GM18507 (cell line): ENCODE results near the gene FAM98C.
A peak's percentile ranks its signal among the peaks of the same experiment; 100 is the strongest.
"Not testable (repeated sequence)": the region's sequence is repeated elsewhere in the genome, so short reads cannot be mapped to it uniquely, and the experiment has no call there.

Experiments
- DNase-seq: peaks from one replicate; pipeline ENCODE4 v3.0.0; 2011; ENCODE audit warnings: low read depth; ENCODE audit not compliant: insufficient read length; ENCODE audit errors: extremely low spot score
- FAIRE-seq: peaks from 2 replicates; lab custom pipeline; 2011; peaks lifted over from hg19 to GRCh38; lab: Jason Lieb, UNC

The FAM98C gene

DNA sequence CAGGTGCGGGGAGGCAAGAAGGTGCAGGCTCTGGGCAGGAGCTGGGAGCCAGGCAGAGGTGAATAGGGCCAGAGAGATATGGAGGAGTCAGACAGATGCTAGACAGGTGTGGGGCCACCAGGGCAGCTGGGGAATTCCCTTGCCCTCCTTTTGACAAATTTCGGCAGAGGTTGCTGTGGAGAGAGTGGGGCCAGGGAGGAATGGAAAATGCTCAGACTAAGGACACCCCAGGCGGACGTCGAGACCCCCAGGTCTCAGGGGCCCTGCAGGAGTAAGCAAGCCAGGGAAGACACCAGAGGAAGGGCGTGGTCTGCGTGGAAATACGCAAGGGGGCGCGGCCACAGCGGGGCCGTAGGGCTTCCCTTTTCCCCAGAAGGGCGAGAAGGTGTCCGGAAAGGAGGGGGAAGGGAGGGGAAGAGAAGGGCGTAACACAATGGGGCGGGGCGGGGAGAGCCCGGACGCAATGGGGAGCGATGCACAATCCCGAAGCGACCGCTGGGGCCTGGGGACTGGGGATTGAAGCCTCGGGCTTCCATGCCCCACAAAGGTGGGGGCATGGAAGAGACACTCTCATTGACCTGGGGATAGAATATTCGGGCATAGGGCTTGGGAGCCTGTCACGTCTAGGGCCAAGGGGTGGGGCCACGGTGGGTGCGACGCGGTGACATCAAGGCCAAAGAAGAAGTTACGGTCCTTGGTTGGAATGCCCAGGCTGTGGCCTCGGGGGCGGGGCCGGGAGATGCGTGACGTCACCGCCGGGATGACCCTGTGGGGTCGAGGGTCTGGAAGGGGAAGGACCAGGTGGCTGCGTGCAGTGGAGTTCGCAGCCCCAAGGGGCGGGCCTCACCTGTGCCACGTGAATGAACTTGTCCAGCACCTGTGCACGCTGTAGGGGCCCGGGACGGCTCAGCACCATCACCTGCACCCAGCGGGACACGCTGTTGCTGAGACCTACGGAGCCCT is 14.9 kb downstream of the FAM98C start:
- FAIRE-seq: peak; percentile 88

GRCh38 chr19:38420935-38421334 is 18.0 kb downstream of the FAM98C start:
- FAIRE-seq (no peak), DNase-seq (no peak)

More for the DNA sequence above, 14.9 kb downstream of the FAM98C start:
- no peak for DNase-seq

GRCh38 chr19:38421856-38422255 is 19.0 kb downstream of the FAM98C start:
- DNase-seq: no peak
- no peak for FAIRE-seq

DNA sequence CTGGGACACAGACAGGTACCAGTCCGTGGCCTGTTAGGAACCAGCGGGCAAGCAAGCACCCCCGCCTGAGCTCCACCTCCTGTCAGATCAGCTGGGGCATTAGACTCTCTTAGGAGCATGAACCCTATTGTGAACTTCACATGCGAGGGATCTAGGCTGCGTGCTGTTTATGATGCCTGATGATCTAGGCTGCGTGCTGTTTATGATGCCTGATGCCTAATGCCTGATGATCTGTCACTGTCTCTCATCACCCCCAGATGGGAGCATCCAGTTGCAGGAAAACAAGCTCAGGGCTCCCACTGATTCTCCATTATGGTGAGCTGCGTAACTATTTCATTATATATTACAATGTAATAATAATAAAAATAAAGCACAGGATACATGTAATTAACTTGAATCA is 19.5 kb downstream of the FAM98C start:
- no peak for FAIRE-seq

GRCh38 chr19:38424272-38424671 is 21.4 kb downstream of the FAM98C start:
- DNase-seq: no peak
- FAIRE-seq: no peak

More for the DNA sequence above, 19.5 kb downstream of the FAM98C start:
- DNase-seq: no peak

DNA sequence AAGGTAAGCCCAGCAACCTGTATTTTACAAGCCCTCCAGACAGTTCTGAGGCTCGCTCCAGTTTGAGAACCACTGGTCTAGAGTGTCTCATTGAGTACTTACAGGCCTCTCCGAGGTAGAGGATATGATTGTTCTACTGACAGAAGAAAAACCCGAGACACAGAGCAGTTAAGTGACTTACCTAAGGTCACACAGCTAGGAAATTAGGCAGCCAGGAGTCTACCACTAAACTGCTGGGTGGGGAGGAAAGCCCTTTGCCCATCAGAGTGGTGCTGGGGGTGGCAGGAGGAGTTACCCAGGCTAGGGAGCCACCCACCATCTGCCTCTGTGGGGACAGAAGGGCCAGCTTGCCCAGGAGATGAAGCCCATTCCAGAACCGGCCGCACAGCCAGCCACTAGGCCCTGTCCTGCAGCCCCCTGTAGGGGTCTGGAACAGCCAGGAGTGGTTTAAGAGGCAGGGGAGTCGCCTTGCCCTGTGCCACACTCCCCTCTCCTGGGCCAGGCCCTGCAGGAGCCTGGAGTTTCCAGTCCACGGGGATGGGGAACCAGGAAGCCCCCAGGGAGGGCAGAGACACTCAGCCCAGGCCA is 22.4 kb downstream of the FAM98C start:
- DNase-seq: no peak
- FAIRE-seq: no peak

GRCh38 chr19:38425810-38426466 is 23.0 kb downstream of the FAM98C start, which contains the start of gene RASGRP4:
RASGRP4 (minus strand) TSS chr19:38426219; CDS start chr19:38426091, 128 bp downstream.
- FAIRE-seq (no peak), DNase-seq (no peak)

- FAIRE-seq: peak; percentile 38
- not testable (repeated sequence) for DNase-seq
These were observed 24.3 kb downstream of the FAM98C start for GRCh38 chr19:38427035-38427677.

GRCh38 chr19:38429055-38429810 is 26.3 kb downstream of the FAM98C start:
- no peak for FAIRE-seq

DNA sequence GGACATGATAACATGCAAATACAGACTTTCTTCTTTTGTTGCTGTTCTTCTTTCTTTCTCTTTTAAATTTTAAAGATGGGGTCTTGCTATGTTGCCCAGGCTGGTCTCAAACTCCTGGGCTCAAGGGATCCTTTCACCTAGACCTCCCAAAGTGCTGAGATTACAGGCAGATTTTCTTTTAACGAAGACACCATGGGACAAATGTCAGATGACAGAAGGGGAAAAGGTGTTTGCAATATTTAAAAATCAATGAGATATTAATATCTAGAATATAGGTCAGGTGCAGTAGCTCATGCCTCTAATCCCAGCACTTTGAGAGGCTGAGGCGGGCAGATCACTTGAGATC is 26.9 kb downstream of the FAM98C start:
- FAIRE-seq: no peak

More at GRCh38 chr19:38429055-38429810, 26.3 kb downstream of the FAM98C start:
- DNase-seq: no peak

GRCh38 chr19:38430931-38431330 is 28.0 kb downstream of the FAM98C start:
- DNase-seq (no peak), FAIRE-seq (no peak)

More for the DNA sequence above, 26.9 kb downstream of the FAM98C start:
- DNase-seq: no peak

DNA sequence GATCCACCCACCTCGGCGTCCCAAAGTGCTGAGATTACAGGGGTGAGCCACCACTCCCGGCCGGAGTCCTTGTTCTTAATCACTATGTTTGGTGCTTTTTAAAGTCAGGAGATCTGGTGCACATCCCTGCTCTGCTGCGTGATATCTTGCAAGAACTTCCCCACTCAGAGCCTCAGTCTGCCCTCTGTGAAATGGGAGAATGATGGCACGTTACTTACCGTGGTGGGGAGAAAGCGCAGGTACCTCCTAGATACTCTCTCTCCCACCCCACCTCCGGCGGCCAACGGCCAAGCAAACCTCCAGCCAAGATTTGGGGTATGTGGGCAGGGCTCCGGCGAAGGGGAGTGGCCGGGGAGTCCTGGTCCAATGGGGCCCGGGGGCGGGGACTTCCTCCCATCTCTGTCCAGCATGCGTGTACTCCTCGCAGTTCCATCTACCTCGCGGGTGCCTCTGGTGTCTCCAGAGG is 30.4 kb downstream of the FAM98C start, which contains the start of gene RYR1:
Gene RYR1, plus strand, starts transcription at position 424 of the 466 bp plus-strand sequence. CDS start 139 bp downstream, outside the sequence.
- no peak for FAIRE-seq

DNA sequence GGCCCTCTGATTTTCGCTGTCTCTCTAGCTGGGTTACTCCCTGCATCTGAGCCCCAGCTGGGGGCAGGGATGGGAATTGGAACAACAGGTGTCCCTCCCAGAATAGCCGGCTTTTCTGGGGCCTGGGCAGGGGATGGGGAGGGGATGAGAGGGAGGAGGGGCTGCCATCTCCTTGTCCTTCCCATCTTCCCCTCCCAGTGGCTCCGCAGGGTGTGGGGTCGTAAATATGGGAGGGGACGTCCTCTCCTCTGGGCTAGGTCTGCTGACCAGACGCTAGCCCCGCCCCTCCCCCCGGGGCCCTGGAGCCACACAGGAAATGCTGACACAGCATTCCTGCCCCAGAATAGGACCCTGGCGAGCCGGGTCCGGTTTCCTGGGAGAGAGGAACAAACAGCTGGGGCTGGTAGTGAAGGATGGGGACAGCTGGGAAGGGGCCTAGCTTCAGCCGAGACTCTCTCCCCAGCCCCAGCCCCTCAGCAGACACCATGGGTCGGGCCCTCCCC is 31.7 kb downstream of the FAM98C start:
- no peak for DNase-seq
- no peak for FAIRE-seq

More for the DNA sequence above, 30.4 kb downstream of the FAM98C start, which contains the start of gene RYR1:
- peak; percentile 48 for DNase-seq

GRCh38 chr19:38437295-38437694 is 34.4 kb downstream of the FAM98C start:
- DNase-seq: no peak

GRCh38 chr19:38437917-38438316 is 35.0 kb downstream of the FAM98C start:
- no peak for FAIRE-seq
- no peak for DNase-seq

More at GRCh38 chr19:38437295-38437694, 34.4 kb downstream of the FAM98C start:
- FAIRE-seq: no peak

GRCh38 chr19:38440592-38440991 is 37.7 kb downstream of the FAM98C start:
- DNase-seq (no peak), FAIRE-seq (no peak)

GRCh38 chr19:38441657-38442348 is 38.9 kb downstream of the FAM98C start:
- no peak for FAIRE-seq
- no peak for DNase-seq

GRCh38 chr19:38442736-38443135 is 39.8 kb downstream of the FAM98C start:
- DNase-seq (no peak), FAIRE-seq (no peak)
